Putamen (tissue), 1 donor: ENCODE measurements around the gene FGD3.
"Not testable (repeated sequence)": the region's sequence is repeated elsewhere in the genome, so short reads cannot be mapped to it uniquely, and the experiment has no call there.

Experiments
- DNase-seq: peaks from one replicate; pipeline ENCODE4 v3.0.0-alpha.2; 2016; ENCODE audit warnings: low spot score

Gene FGD3

GRCh38 chr9:92974761-92975755 lies 27.7 kb downstream of the FGD3 start:
- no peak for DNase-seq

- no peak for DNase-seq
Measured at GRCh38 chr9:92976431-92976830, 29.1 kb downstream of the FGD3 start.

GRCh38 chr9:92977279-92977678 lies 30.0 kb downstream of the FGD3 start:
- DNase-seq, result no peak

GRCh38 chr9:92978345-92978875 lies 31.1 kb downstream of the FGD3 start:
- DNase-seq, result no peak

GRCh38 chr9:92979283-92980056 lies 32.1 kb downstream of the FGD3 start:
- DNase-seq, result no peak

DNA sequence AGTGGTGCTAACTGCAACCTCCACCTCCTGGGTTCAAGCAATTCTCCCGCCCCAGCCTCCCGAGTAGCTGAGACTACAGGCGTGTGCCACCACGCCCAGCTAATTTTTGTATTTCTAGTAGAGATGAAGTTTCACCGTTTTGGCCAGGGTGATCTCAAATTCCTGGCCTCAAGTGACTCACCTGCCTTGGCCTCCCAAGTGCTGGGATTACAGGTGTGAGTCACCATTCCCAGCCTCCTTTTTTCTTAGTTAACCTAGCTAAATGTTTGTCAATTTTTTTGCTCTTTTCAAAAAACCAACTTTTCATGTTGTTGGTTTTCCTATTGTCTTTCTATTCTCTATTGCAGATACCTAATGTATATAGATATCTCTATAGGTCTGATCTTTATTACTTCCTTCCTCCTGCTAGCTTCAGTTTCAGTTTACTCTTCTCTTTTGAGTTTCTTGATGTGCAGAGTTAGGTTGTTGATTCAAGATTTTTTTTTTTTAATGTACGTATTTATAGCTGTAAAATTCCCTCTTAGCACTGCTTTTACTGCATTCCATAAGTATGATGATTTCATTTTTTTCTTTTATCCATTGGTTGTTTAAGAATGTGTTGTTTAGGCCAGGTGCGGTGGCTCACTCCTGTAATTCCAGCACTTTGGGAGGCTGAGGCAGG lies 32.9 kb downstream of the FGD3 start:
- DNase-seq, result no peak

GRCh38 chr9:92982130-92982529 lies 34.8 kb downstream of the FGD3 start:
- DNase-seq, result no peak

GRCh38 chr9:92983984-92984589 lies 36.8 kb downstream of the FGD3 start:
- DNase-seq, result no peak

DNA sequence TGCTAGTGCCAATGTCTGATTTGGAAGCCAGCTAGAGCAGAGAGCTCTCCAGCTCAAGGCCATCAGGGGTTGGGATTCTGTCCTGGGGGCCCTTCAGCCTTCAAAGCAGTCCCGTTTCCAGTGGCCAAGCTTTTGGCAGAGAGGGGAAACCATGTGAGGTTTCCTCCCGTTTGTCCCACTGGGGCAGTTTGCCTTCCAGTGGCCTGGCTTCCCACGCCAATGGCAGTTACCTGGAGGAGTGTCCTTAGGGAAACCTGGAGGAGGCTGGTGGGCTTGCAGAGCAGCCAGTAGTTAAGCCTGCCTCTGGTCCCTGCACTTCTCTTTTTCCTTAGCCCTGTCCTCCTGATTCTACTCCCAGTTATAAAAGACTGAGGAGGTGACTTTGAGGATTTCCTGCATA lies 37.7 kb downstream of the FGD3 start:
- DNase-seq, result no peak

DNA sequence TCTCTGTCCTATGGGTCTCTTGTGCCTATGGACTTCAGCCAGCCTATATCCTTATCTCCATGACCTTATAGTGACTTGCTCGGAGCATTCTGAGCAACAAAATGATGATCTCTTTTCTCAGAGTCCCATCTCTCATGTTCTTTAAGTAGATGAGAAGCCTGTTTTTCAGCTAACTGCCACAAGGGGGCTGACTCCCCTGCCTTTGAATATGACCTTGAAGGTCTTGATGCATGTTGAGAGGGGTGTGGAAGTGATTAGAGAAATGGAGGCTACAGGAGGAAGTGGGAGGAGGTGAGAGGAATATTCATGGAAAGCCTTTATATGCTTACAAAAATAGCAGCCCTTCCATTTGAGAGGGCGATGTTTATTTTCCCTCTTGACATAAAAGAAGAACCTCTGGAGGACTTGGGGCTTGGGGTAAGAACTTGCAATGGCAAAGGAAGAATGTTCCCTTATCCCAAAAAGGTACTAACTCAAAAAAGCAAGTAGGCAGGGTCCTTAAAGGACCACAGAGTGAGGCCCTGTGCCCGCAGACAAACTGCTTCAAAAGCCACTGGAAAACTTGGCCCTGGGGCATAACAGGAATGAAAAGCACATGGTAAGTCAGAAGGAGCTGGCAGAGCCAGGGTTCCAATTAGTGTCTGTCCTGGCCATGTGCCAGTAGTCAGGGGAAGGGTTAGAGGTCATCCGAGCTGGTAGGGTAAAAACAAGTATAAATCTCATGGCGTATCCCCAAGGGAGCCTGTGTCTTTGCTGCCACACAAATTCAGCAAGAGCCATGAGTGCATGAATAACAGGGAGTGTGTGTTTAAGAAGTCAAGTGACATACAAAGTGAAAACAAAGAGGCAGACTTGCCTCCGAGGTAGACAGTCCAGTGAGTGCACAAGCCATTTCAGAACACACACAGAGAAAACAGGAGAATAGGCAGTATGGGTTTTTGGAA lies 39.1 kb downstream of the FGD3 start:
- no peak for DNase-seq

DNA sequence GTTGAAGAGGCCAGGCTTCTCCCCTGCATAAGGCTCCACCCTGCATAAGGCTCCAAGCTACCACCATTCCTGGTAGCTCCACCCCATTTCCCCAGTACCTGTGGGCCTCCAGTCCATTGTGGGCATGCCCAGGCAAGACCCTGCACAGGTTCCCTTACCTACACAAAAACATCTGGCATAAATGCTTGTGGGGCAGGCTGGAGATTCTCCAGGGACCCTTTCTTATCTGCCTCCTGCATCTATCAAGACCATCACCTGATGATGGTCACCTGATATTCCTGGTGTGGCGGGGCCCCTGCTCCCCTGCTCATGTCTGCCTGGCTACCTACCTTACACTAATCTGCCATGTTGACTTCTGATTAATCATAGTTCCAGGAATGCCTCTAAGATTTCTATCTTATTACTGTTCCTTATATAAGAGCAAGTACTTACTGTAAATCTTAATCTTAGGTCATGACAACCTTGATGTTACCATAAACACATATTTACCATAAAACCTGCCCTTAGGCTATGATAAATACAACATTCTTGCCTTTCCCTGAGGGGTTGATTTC lies 41.0 kb downstream of the FGD3 start:
- no peak for DNase-seq

DNA sequence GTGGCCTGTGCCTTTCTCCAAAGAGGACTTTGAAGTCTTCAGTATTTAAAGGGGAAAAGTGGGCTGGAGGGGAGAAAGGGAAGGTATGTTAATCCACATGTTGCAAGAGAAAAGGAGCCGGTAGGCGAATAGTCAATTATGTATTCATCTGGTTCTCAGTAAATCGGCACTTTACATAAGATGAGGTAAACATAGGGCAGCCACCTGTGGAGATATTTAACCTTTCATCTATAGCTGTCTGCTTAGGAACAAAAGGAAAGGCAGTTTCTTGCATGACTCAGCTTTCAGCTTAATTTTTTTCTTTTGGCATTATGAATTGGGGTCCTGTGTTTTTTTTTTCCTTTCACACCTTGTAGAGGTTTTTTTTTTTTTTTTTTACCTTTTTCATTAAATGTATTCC lies 42.2 kb downstream of the FGD3 start:
- DNase-seq, result no peak

DNA sequence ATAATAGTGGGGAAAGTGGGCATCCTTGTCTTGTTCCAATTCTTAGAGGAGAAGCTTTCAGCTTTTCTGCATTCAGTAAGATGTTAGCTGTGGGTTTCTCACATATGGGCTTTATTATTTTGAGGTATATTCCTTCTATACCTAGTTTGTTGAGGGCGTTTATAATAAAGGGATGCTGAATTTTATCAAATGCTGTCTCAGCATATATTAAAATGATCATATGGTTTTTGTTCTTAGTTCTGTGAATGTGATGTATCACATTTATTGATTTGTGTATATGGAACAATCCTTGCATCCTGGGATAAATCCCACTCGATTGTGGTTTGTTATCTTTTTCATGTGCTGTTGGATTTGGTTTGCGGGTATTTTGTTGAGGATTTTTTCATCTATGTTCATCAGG lies 43.1 kb downstream of the FGD3 start:
- no peak for DNase-seq

DNA sequence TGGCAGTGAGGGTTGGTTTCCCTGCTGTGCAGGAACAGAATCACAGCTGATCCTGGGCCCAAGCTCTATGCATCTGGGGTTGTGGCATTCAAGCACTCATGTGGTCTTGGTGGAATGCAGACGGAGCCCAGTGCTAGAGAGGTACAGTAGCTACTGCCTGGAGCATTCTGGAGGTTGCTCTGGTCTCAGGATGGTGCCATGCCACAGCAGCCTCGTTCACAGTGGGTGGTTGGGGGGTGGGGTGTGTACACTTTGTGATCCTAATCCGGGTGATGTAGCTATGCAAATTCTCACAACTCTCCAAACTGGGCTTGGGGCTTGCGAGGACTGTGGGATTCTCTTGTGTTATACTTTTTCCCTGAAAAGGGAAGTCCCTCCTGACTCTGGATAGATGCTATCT lies 45.2 kb downstream of the FGD3 start:
- DNase-seq, result no peak

GRCh38 chr9:92998871-92999270 lies 51.5 kb downstream of the FGD3 start:
- not testable (repeated sequence) for DNase-seq

GRCh38 chr9:93001031-93001430 lies 53.7 kb downstream of the FGD3 start:
- DNase-seq, result no peak

GRCh38 chr9:93002700-93003099 lies 55.4 kb downstream of the FGD3 start:
- no peak for DNase-seq

- no peak for DNase-seq
Measured at GRCh38 chr9:93003552-93004407, 56.5 kb downstream of the FGD3 start.

- DNase-seq, result no peak
Measured at GRCh38 chr9:93004561-93004960, 57.2 kb downstream of the FGD3 start.
